Measurements from ENCODE around the gene ZNF81. TPM values are rescaled to one million over a fixed set of nuclear protein-coding genes. Genes with fewer than 3 reads are reported as not detected.
"Not testable (repeated sequence)": the region's sequence is repeated elsewhere in the genome, so short reads cannot be mapped to it uniquely, and the experiment has no call there.

Gene ZNF81
- total RNA-seq, 1 experiment from 2014 or later = 4.4 TPM

- TF ChIP-seq EZH2 (IDR thresholded peaks at IDR 0.05; ENCODE audit: low read length, unreplicated experiment) (no peak), CTCF (conservative IDR thresholded peaks at IDR 0.05; ENCODE audit: low read depth, low read length) (no peak), EZH2phosphoT487 (IDR thresholded peaks at IDR 0.05; ENCODE audit: borderline replicate concordance, low read length) (no peak)
- no peaks in the 10 kb centered on the region for H3F3A ChIP-seq (ENCODE audit: low read length, unreplicated experiment)
- ChIA-PET CTCF (no interaction called here), POLR2A (ENCODE audit: unreplicated experiment) (no interaction called here)
- H3K4me2 ChIP-seq (ENCODE audit: low read length) = no peak overlapping the region
- no peaks in the 10 kb centered on the region for H3K9me2 ChIP-seq (replicated peaks; ENCODE audit: low read length)
- no peak overlapping the region for H3K27ac ChIP-seq (ENCODE audit: low read length)
- no peak overlapping the region for H3K4me3 ChIP-seq (ENCODE audit: low read length)
- BruUV-seq (replicated peaks) = no TSS peak
- no peaks in the 10 kb centered on the region for H3K79me2 ChIP-seq (ENCODE audit: low read length)
- no peaks in the 10 kb centered on the region for H3K36me3 ChIP-seq (ENCODE audit: low read depth, low read length)
- ATAC-seq = no peak
- intact Hi-C loops (cut with micrococcal nuclease) = no loop called here
- H3K27me3 ChIP-seq (ENCODE audit: low read length) = no peaks in the 10 kb centered on the region
- H3K9ac ChIP-seq (ENCODE audit: low read length) = no peak overlapping the region
- H3K9me3 ChIP-seq (ENCODE audit: low read length) = no peaks in the 10 kb centered on the region
- no peaks in the 10 kb centered on the region for H4K20me1 ChIP-seq (ENCODE audit: low read length)
- H2AFZ ChIP-seq (ENCODE audit: low read length) = no peak overlapping the region
- H3K4me1 ChIP-seq (ENCODE audit: insufficient read depth, low read length) = no peaks in the 10 kb centered on the region
- DNase-seq = no peak
Observed at GRCh38 chrX:47941423-47941822, 104.7 kb downstream of the ZNF81 start.

- ATAC-seq; H3K4me3 ChIP-seq (ENCODE audit: low read length); H3K4me1 ChIP-seq (ENCODE audit: insufficient read depth, low read length); CTCF ChIA-PET; H2AFZ ChIP-seq (ENCODE audit: low read length); H3K27me3 ChIP-seq (ENCODE audit: low read length); H4K20me1 ChIP-seq (ENCODE audit: low read length); H3K27ac ChIP-seq (ENCODE audit: low read length); H3K4me2 ChIP-seq (ENCODE audit: low read length); H3K9me3 ChIP-seq (ENCODE audit: low read length); H3F3A ChIP-seq (ENCODE audit: low read length, unreplicated experiment); POLR2A ChIA-PET (ENCODE audit: unreplicated experiment); H3K79me2 ChIP-seq (ENCODE audit: low read length); H3K9me2 ChIP-seq (replicated peaks; ENCODE audit: low read length); BruUV-seq (replicated peaks); H3K36me3 ChIP-seq (ENCODE audit: low read depth, low read length); DNase-seq; H3K9ac ChIP-seq (ENCODE audit: low read length): not testable (repeated sequence)
- intact Hi-C loops (cut with micrococcal nuclease) = loop anchor here (5.0 kb wide), 1 partner anchor 72 kb away; no protein-coding TSS in a partner anchor
Observed at GRCh38 chrX:47955295-47955694, 118.6 kb downstream of the ZNF81 start.

GRCh38 chrX:47956016-47956415, 119.3 kb downstream of the ZNF81 start:
- H3K4me2 ChIP-seq (ENCODE audit: low read length) = no peak overlapping the region
- no peak for ATAC-seq
- BruUV-seq (replicated peaks) = no TSS peak
- no peaks in the 10 kb centered on the region for H3K36me3 ChIP-seq (ENCODE audit: low read depth, low read length)
- no peak overlapping the region for H3K9ac ChIP-seq (ENCODE audit: low read length)
- no peaks in the 10 kb centered on the region for H3K9me2 ChIP-seq (replicated peaks; ENCODE audit: low read length)
- H2AFZ ChIP-seq (ENCODE audit: low read length) = no peak overlapping the region
- no peaks in the 10 kb centered on the region for H4K20me1 ChIP-seq (ENCODE audit: low read length)
- ChIA-PET CTCF (no interaction called here), POLR2A (ENCODE audit: unreplicated experiment) (no interaction called here)
- no peaks in the 10 kb centered on the region for H3K4me1 ChIP-seq (ENCODE audit: insufficient read depth, low read length)
- no peak overlapping the region for H3K4me3 ChIP-seq (ENCODE audit: low read length)
- TF ChIP-seq EZH2phosphoT487 (IDR thresholded peaks at IDR 0.05; ENCODE audit: borderline replicate concordance, low read length) = no peak
- no peak for TF ChIP-seq CTCF (conservative IDR thresholded peaks at IDR 0.05; ENCODE audit: low read depth, low read length)
- no peak for TF ChIP-seq EZH2 (IDR thresholded peaks at IDR 0.05; ENCODE audit: low read length, unreplicated experiment)
- intact Hi-C loops (cut with micrococcal nuclease) = loop anchor here (5.0 kb wide), 1 partner anchor 71 kb away; no protein-coding TSS in a partner anchor
- H3K27me3 ChIP-seq (ENCODE audit: low read length) = no peaks in the 10 kb centered on the region
- no peak overlapping the region for H3K27ac ChIP-seq (ENCODE audit: low read length)
- no peaks in the 10 kb centered on the region for H3K79me2 ChIP-seq (ENCODE audit: low read length)
- no peaks in the 10 kb centered on the region for H3K9me3 ChIP-seq (ENCODE audit: low read length)
- no peak for DNase-seq
- no peaks in the 10 kb centered on the region for H3F3A ChIP-seq (ENCODE audit: low read length, unreplicated experiment)

- H3K4me1 ChIP-seq (ENCODE audit: insufficient read depth, low read length); H3K4me3 ChIP-seq (ENCODE audit: low read length); DNase-seq; H3K79me2 ChIP-seq (ENCODE audit: low read length); H4K20me1 ChIP-seq (ENCODE audit: low read length); H3K27me3 ChIP-seq (ENCODE audit: low read length); CTCF ChIA-PET; H3K36me3 ChIP-seq (ENCODE audit: low read depth, low read length); BruUV-seq (replicated peaks); H3F3A ChIP-seq (ENCODE audit: low read length, unreplicated experiment); H3K4me2 ChIP-seq (ENCODE audit: low read length); ATAC-seq; H3K9me3 ChIP-seq (ENCODE audit: low read length); H3K9me2 ChIP-seq (replicated peaks; ENCODE audit: low read length); H3K27ac ChIP-seq (ENCODE audit: low read length); H2AFZ ChIP-seq (ENCODE audit: low read length); POLR2A ChIA-PET (ENCODE audit: unreplicated experiment); H3K9ac ChIP-seq (ENCODE audit: low read length): not testable (repeated sequence)
- intact Hi-C loops (cut with micrococcal nuclease) = loop anchor here (5.0 kb wide), 1 partner anchor 69 kb away; no protein-coding TSS in a partner anchor
Observed at GRCh38 chrX:47958206-47958605, 121.5 kb downstream of the ZNF81 start.

Measured in PC-3 (cell line).